ENCODE results near the gene SNX32.

DNA sequence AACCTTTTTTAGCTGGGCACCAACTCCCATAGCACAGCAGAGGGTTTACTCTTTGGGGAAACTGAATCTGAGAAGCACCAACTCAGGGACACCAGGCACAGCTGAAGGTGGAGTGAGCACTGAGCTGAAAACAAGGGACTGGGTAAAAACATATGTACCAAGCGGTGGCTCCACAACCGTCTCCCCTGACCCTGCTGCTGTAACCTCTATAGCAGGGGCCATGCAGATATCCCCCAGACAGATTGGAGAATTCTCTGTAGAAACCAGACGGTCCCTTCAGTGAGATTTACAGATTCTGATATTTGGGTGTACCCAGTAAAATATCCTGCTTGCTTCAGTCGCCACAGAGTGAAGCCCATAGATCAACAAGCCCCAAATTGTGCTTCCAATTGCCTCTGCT is 4.3 kb upstream of the SNX32 start:
- TF ChIP-seq, protein P1, sequence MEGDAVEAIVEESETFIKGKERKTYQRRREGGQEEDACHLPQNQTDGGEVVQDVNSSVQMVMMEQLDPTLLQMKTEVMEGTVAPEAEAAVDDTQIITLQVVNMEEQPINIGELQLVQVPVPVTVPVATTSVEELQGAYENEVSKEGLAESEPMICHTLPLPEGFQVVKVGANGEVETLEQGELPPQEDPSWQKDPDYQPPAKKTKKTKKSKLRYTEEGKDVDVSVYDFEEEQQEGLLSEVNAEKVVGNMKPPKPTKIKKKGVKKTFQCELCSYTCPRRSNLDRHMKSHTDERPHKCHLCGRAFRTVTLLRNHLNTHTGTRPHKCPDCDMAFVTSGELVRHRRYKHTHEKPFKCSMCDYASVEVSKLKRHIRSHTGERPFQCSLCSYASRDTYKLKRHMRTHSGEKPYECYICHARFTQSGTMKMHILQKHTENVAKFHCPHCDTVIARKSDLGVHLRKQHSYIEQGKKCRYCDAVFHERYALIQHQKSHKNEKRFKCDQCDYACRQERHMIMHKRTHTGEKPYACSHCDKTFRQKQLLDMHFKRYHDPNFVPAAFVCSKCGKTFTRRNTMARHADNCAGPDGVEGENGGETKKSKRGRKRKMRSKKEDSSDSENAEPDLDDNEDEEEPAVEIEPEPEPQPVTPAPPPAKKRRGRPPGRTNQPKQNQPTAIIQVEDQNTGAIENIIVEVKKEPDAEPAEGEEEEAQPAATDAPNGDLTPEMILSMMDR (IDR thresholded peaks at IDR 0.05): no peak
- no peak for TF ChIP-seq ZFX (IDR thresholded peaks at IDR 0.05; ENCODE audit: borderline replicate concordance)
